ENCODE data around the gene CADM3. TPM values are rescaled to one million over a fixed set of nuclear protein-coding genes. Genes with fewer than 3 reads are reported as not detected.

The CADM3 gene
- total RNA-seq, 1 experiment from 2014 or later = 0.28 TPM

DNA sequence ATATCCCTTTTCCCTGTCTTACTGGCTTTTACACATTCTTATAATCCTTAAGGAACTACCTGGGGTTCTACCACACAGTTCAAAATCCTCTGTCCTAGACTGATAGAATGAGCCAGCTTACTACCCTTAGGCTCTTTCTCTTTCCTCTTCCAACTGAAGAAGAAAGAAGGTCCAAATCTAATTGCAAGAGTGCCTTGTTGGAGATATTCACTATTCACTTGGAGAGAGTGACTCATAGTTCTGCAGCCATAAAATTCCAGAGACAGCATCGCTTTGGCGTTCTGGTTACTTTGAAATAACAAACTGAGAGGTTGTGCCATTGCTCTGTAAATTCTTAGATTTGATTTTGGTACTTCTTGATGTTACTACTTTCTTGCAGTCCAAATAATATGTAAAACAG lies 4.2 kb downstream of the CADM3 start:
- Histone ChIP-seq H3K4me3 (ENCODE audit: low read depth in 2 of 2, low read length in 2 of 2) (no peak overlapping the region), H3K4me1 (ENCODE audit: control insufficient read depth, insufficient read depth, low read length) (no peaks in the 10 kb centered on the region; the same call in 1 of the 2 replicates), H3K9me3 (ENCODE audit: control insufficient read depth, insufficient read depth, low read depth, low read length) (no peaks in the 10 kb centered on the region), H3K36me3 (ENCODE audit: control insufficient read depth, insufficient read depth, low read length) (no peaks in the 10 kb centered on the region), H3K27me3 (ENCODE audit: control insufficient read depth, insufficient read depth, low read length) (peaks cover 7% of the 10 kb centered on the region), H3K27ac (ENCODE audit: low read length) (no peak overlapping the region)
- in situ Hi-C loops (cut with HindIII; ENCODE audit: low pct_unique_long_range_greater_than_20kb, low sequenced_read_pairs) (no loop called here), intact Hi-C loops (cut with micrococcal nuclease; ENCODE audit: unreplicated experiment) (no loop called here)
- ATAC-seq (no peak), DNase-seq (ENCODE audit: low read depth, low spot score) (no peak)
- CTCF ChIA-PET = no interaction called here
- BruUV-seq (replicated peaks) = no TSS peak
- POLR2A ChIA-PET = no interaction called here
- TF ChIP-seq SIN3A (IDR thresholded peaks at IDR 0.05; ENCODE audit: borderline replicate concordance, insufficient read depth, low read depth, low read length) (no peak), TCF7L2 (IDR thresholded peaks at IDR 0.05; ENCODE audit: low read depth, low read length) (no peak), POLR2AphosphoS5 (IDR thresholded peaks at IDR 0.05; ENCODE audit: low read depth, low read length) (no peak)
- TF ChIP-seq, protein P1, sequence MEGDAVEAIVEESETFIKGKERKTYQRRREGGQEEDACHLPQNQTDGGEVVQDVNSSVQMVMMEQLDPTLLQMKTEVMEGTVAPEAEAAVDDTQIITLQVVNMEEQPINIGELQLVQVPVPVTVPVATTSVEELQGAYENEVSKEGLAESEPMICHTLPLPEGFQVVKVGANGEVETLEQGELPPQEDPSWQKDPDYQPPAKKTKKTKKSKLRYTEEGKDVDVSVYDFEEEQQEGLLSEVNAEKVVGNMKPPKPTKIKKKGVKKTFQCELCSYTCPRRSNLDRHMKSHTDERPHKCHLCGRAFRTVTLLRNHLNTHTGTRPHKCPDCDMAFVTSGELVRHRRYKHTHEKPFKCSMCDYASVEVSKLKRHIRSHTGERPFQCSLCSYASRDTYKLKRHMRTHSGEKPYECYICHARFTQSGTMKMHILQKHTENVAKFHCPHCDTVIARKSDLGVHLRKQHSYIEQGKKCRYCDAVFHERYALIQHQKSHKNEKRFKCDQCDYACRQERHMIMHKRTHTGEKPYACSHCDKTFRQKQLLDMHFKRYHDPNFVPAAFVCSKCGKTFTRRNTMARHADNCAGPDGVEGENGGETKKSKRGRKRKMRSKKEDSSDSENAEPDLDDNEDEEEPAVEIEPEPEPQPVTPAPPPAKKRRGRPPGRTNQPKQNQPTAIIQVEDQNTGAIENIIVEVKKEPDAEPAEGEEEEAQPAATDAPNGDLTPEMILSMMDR (IDR thresholded peaks at IDR 0.05) = no peak
- TF ChIP-seq, protein P2, sequence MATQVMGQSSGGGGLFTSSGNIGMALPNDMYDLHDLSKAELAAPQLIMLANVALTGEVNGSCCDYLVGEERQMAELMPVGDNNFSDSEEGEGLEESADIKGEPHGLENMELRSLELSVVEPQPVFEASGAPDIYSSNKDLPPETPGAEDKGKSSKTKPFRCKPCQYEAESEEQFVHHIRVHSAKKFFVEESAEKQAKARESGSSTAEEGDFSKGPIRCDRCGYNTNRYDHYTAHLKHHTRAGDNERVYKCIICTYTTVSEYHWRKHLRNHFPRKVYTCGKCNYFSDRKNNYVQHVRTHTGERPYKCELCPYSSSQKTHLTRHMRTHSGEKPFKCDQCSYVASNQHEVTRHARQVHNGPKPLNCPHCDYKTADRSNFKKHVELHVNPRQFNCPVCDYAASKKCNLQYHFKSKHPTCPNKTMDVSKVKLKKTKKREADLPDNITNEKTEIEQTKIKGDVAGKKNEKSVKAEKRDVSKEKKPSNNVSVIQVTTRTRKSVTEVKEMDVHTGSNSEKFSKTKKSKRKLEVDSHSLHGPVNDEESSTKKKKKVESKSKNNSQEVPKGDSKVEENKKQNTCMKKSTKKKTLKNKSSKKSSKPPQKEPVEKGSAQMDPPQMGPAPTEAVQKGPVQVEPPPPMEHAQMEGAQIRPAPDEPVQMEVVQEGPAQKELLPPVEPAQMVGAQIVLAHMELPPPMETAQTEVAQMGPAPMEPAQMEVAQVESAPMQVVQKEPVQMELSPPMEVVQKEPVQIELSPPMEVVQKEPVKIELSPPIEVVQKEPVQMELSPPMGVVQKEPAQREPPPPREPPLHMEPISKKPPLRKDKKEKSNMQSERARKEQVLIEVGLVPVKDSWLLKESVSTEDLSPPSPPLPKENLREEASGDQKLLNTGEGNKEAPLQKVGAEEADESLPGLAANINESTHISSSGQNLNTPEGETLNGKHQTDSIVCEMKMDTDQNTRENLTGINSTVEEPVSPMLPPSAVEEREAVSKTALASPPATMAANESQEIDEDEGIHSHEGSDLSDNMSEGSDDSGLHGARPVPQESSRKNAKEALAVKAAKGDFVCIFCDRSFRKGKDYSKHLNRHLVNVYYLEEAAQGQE (IDR thresholded peaks at IDR 0.05; ENCODE audit: insufficient read depth in 1 of 2, low read depth in 2 of 2, low read length in 1 of 2) = no peak

DNA sequence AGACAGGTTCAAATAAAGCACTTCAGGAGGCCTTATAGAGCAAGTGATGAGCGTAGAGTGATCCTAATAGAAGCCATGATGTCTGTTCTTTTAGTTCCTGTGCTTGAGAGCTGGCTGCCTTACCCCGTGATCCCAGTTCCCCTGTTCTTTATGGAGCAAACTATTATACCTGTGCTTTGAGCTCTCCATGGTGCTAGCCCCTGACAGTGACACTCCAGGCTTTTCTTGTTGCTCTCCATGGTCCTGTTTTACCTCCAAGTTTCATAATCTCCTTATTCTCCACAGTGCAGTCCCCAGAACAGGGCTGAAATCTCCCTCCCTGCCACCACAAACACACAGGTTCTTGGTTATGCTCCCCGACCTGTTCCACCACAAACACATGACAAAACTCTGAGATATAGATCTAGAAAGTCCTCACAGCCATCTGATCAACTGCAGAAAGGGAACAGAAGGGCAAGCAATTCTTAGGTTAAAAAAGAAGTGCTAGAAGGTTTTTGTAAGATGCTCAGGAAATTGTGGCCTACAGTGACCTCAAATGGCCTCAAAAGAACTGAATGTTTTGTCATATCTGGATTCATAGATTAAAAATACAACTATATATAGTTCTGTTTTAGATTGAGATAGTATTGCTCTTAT lies 6.0 kb downstream of the CADM3 start:
- TF ChIP-seq, protein P1 (IDR thresholded peaks at IDR 0.05) = no peak
- TF ChIP-seq, protein P2 (IDR thresholded peaks at IDR 0.05; ENCODE audit: insufficient read depth in 1 of 2, low read depth in 2 of 2, low read length in 1 of 2) = peak; percentile 93
- no peaks in the 10 kb centered on the region for H3K9me3 ChIP-seq (ENCODE audit: control insufficient read depth, insufficient read depth, low read depth, low read length)
- intact Hi-C loops (cut with micrococcal nuclease; ENCODE audit: unreplicated experiment) = no loop called here
- no peaks in the 10 kb centered on the region for H3K36me3 ChIP-seq (ENCODE audit: control insufficient read depth, insufficient read depth, low read length)
- DNase-seq (ENCODE audit: low read depth, low spot score) = no peak
- POLR2A ChIA-PET = no interaction called here
- no peak overlapping the region for H3K4me3 ChIP-seq (ENCODE audit: low read depth in 2 of 2, low read length in 2 of 2)
- CTCF ChIA-PET = no interaction called here
- no peaks in the 10 kb centered on the region; the same call in 1 of the 2 replicates for H3K4me1 ChIP-seq (ENCODE audit: control insufficient read depth, insufficient read depth, low read length)
- ATAC-seq = no peak
- peaks cover 6% of the 10 kb centered on the region for H3K27me3 ChIP-seq (ENCODE audit: control insufficient read depth, insufficient read depth, low read length)
- in situ Hi-C loops (cut with HindIII; ENCODE audit: low pct_unique_long_range_greater_than_20kb, low sequenced_read_pairs) = no loop called here
- no TSS peak for BruUV-seq (replicated peaks)
- no peak overlapping the region for H3K27ac ChIP-seq (ENCODE audit: low read length)
